Measurements from ENCODE around the gene SH3BP5L. TPM values are rescaled to one million over a fixed set of nuclear protein-coding genes. Genes with fewer than 3 reads are reported as not detected.

SH3BP5L gene
- total and polyA plus RNA-seq, 2 experiments from 2014 or later = 2.8 to 26.1 TPM

DNA sequence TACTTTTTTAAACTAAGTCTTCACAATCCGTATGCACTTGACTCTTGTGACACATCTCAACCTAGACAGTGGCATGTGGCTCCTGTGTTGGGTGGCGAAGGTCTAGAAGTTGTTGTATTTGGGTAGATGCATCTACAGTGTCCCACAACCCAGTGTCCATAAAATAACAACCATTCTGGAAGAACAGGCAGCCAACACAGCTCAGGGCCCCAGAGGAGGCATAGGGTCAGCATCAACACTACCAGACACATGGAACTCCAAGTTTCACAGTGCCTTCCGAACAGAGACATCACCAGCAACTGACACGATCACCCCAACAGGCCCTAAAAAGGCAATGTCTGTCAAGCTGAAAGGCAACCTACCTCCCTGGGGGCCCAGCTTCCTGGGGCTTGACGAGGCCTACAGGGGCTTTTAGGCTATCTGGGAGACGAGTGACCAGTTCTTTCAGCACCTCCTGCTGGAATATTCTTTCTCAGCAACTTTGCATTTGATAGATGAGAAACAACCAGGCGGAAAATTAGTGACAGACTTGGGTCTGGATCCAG is 5.6 kb downstream of the SH3BP5L start:
- no peak overlapping the region for H3K4me3 Mint-ChIP-seq
- Histone ChIP-seq H3K4me1 (ENCODE audit: insufficient read depth) (peaks cover 11% of the 10 kb centered on the region; the same call in 1 of the 2 replicates), H3K27me3 (ENCODE audit: insufficient read depth) (no peaks in the 10 kb centered on the region), H3F3A (replicated peaks; ENCODE audit: low read depth) (no peaks in the 10 kb centered on the region), H3K36me3 (ENCODE audit: insufficient read depth) (no peaks in the 10 kb centered on the region), H3K4me2 (no peak overlapping the region), H3K9me2 (ENCODE audit: insufficient read depth) (no peaks in the 10 kb centered on the region), H3K27ac (ENCODE audit: low read depth) (0 out of 2 replicates have a peak overlapping the region, but pooled peaks have one; percentile 19), H3K79me2 (replicated peaks; ENCODE audit: insufficient read depth) (peaks cover 52% of the 10 kb centered on the region), H2AFZ (no peak overlapping the region), H3K4me3 (no peak overlapping the region), H4K20me1 (replicated peaks; ENCODE audit: insufficient read depth) (peaks cover 8% of the 10 kb centered on the region)
- DNase-seq (ENCODE audit: low spot score) (no peak), ATAC-seq (no peak)
- H3K36me3 Mint-ChIP-seq (ENCODE audit: low read depth) = peaks cover 51% of the 10 kb centered on the region
- H3K4me1 Mint-ChIP-seq = peaks cover 42% of the 10 kb centered on the region
- TF ChIP-seq, protein P1, sequence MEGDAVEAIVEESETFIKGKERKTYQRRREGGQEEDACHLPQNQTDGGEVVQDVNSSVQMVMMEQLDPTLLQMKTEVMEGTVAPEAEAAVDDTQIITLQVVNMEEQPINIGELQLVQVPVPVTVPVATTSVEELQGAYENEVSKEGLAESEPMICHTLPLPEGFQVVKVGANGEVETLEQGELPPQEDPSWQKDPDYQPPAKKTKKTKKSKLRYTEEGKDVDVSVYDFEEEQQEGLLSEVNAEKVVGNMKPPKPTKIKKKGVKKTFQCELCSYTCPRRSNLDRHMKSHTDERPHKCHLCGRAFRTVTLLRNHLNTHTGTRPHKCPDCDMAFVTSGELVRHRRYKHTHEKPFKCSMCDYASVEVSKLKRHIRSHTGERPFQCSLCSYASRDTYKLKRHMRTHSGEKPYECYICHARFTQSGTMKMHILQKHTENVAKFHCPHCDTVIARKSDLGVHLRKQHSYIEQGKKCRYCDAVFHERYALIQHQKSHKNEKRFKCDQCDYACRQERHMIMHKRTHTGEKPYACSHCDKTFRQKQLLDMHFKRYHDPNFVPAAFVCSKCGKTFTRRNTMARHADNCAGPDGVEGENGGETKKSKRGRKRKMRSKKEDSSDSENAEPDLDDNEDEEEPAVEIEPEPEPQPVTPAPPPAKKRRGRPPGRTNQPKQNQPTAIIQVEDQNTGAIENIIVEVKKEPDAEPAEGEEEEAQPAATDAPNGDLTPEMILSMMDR (conservative IDR thresholded peaks at IDR 0.05; ENCODE audit: low read depth in 2 of 2) = peak in 1 of 2 experiments; percentile 27; a peak in 2 of 4 replicates
- no peak for TF ChIP-seq JUNB (IDR thresholded peaks at IDR 0.05; ENCODE audit: unreplicated experiment)
- peaks cover 5% of the 10 kb centered on the region for H3K27me3 Mint-ChIP-seq (ENCODE audit: insufficient read depth, low read depth, poor library complexity)
- no peaks in the 10 kb centered on the region for H3K9me3 Mint-ChIP-seq
- H3K27ac Mint-ChIP-seq = no peak overlapping the region

DNA sequence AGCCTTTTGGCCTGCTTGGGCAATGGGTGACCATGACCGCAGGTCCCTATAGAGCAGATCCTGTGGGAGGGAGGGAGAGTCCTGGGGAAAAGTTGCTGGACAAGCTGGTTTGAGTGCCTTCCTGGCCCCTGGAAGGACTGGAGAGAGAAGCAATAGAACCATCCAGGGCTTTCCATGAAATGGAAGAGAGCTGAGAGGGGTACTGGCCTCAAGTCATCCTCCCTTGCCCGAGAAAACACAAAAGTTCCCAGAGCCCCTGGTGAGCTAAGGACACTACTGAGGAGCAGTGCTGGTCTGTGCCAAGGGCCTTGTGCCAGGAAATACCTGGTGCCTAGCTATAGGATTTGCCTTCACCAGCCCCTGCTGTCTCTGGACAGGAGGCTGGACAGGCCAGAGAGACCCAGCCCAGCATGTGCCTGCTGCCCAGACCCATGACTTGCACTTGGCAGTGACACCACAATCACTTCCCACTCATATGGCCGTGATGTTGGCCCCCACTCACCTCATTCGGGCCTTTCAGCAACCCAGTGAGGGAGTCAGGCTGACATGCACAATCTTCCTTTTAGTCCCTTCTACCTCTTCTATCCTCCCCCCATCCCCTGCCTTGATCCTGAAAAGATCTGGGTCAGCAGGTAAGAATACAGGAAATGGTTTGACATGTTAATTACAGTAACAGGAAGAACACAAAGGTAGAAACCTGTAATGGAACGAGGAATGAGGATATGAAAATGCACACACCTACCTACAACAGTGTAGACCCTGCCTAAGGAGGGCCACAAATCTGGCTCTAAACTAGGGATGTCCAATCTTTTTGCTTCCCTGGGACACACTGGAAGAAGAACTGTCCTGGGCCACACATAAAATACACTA is 7.0 kb downstream of the SH3BP5L start:
- Mint-ChIP-seq H3K27ac (peak overlapping the region; percentile 72), H3K27me3 (ENCODE audit: insufficient read depth, low read depth, poor library complexity) (peaks cover 4% of the 10 kb centered on the region), H3K4me3 (peak overlapping the region; percentile 17; the same call in 1 of the 3 replicates), H3K4me1 (peaks cover 32% of the 10 kb centered on the region), H3K9me3 (no peaks in the 10 kb centered on the region), H3K36me3 (ENCODE audit: low read depth) (peaks cover 53% of the 10 kb centered on the region)
- Histone ChIP-seq H3K79me2 (replicated peaks; ENCODE audit: insufficient read depth) (peaks cover 38% of the 10 kb centered on the region), H3K4me1 (ENCODE audit: insufficient read depth) (0 out of 2 replicates have a peak, but pooled peaks cover 5% of the 10 kb centered on the region), H2AFZ (no peak overlapping the region), H3K4me2 (peak overlapping the region; percentile 66), H3K36me3 (ENCODE audit: insufficient read depth) (peaks cover 6% of the 10 kb centered on the region; the same call in 1 of the 2 replicates), H3K9me2 (ENCODE audit: insufficient read depth) (no peaks in the 10 kb centered on the region), H3K4me3 (no peak overlapping the region), H3K27ac (ENCODE audit: low read depth) (no peak overlapping the region), H3K27me3 (ENCODE audit: insufficient read depth) (no peaks in the 10 kb centered on the region), H3F3A (replicated peaks; ENCODE audit: low read depth) (no peaks in the 10 kb centered on the region), H4K20me1 (replicated peaks; ENCODE audit: insufficient read depth) (peaks cover 8% of the 10 kb centered on the region)
- DNase-seq (ENCODE audit: low spot score) (no peak), ATAC-seq (no peak)
- no peak for TF ChIP-seq ZNF114 (CRISPR knock-in tag; IDR thresholded peaks at IDR 0.05)
- no peak for TF ChIP-seq STAT1 (IDR thresholded peaks at IDR 0.05; ENCODE audit: unreplicated experiment)
- TF ChIP-seq EZH2 (IDR thresholded peaks at IDR 0.05; ENCODE audit: low read depth, unreplicated experiment) = no peak
- no peak for TF ChIP-seq ZNF331 (CRISPR knock-in tag; IDR thresholded peaks at IDR 0.05; ENCODE audit: low read depth)
- TF ChIP-seq, protein P2, sequence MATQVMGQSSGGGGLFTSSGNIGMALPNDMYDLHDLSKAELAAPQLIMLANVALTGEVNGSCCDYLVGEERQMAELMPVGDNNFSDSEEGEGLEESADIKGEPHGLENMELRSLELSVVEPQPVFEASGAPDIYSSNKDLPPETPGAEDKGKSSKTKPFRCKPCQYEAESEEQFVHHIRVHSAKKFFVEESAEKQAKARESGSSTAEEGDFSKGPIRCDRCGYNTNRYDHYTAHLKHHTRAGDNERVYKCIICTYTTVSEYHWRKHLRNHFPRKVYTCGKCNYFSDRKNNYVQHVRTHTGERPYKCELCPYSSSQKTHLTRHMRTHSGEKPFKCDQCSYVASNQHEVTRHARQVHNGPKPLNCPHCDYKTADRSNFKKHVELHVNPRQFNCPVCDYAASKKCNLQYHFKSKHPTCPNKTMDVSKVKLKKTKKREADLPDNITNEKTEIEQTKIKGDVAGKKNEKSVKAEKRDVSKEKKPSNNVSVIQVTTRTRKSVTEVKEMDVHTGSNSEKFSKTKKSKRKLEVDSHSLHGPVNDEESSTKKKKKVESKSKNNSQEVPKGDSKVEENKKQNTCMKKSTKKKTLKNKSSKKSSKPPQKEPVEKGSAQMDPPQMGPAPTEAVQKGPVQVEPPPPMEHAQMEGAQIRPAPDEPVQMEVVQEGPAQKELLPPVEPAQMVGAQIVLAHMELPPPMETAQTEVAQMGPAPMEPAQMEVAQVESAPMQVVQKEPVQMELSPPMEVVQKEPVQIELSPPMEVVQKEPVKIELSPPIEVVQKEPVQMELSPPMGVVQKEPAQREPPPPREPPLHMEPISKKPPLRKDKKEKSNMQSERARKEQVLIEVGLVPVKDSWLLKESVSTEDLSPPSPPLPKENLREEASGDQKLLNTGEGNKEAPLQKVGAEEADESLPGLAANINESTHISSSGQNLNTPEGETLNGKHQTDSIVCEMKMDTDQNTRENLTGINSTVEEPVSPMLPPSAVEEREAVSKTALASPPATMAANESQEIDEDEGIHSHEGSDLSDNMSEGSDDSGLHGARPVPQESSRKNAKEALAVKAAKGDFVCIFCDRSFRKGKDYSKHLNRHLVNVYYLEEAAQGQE (IDR thresholded peaks at IDR 0.05; ENCODE audit: unreplicated experiment) = no peak
- TF ChIP-seq EZH2phosphoT487 (IDR thresholded peaks at IDR 0.05; ENCODE audit: unreplicated experiment) = no peak
- TF ChIP-seq POLR2AphosphoS5 (IDR thresholded peaks at IDR 0.05; ENCODE audit: low read depth) = no peak
- no peak for TF ChIP-seq JUNB (IDR thresholded peaks at IDR 0.05; ENCODE audit: unreplicated experiment)

All from GM23338 (cell line).